ENCODE data around the gene VSTM2L. TPM values are rescaled to one million over a fixed set of nuclear protein-coding genes. Genes with fewer than 3 reads are reported as not detected.
A peak's percentile ranks its signal among the peaks of the same experiment; 100 is the strongest.

The VSTM2L gene
- total and polyA plus RNA-seq, 2 of the 13 experiments (the other 11 are each of a cell fraction or from before 2014, with no cell fraction given): not detected

GRCh38 chr20:37885593-37886503 is 17.1 kb upstream of the VSTM2L start (continued):
- no peak for TF ChIP-seq MAZ (IDR thresholded peaks at IDR 0.05; ENCODE audit: borderline replicate concordance, low read depth, low read length)
- TF ChIP-seq MAZ (CRISPR knock-in tag; IDR thresholded peaks at IDR 0.05; ENCODE audit: low read depth): no peak
- 0 out of 2 replicates have a peak, but pooled peaks have one; percentile 31 for TF ChIP-seq ZNF224 (CRISPR knock-in tag; IDR thresholded peaks at IDR 0.05)
- no peak for TF ChIP-seq EP300 (IDR thresholded peaks at IDR 0.05; ENCODE audit: low read depth in 2 of 2, low read length in 2 of 2)
- TF ChIP-seq EP300 (CRISPR knock-in tag; IDR thresholded peaks at IDR 0.05; ENCODE audit: borderline replicate concordance): no peak
- no peak for TF ChIP-seq NRL (CRISPR knock-in tag; IDR thresholded peaks at IDR 0.05; ENCODE audit: borderline replicate concordance)
- peak; percentile 11; the same call in 1 of the 2 replicates for TF ChIP-seq ZSCAN25 (CRISPR knock-in tag; IDR thresholded peaks at IDR 0.05)
- no peak for TF ChIP-seq ZNF563 (CRISPR knock-in tag; IDR thresholded peaks at IDR 0.05)
- TF ChIP-seq TAF15 (IDR thresholded peaks at IDR 0.05; ENCODE audit: low read depth, low read length, poor library complexity, severe bottlenecking): no peak
- TF ChIP-seq ZFP36 (IDR thresholded peaks at IDR 0.05; ENCODE audit: borderline replicate concordance, low read depth, low read length, partially characterized antibody): no peak
- peak; percentile 64; the same call in 1 of the 2 replicates for TF ChIP-seq ARID5B (CRISPR knock-in tag; IDR thresholded peaks at IDR 0.05)
- TF ChIP-seq MAX (IDR thresholded peaks at IDR 0.05): no peak
- TF ChIP-seq LBX2 (CRISPR knock-in tag; IDR thresholded peaks at IDR 0.05; ENCODE audit: borderline replicate concordance): 0 out of 2 replicates have a peak, but pooled peaks have one; percentile 33
- TF ChIP-seq MYNN (CRISPR knock-in tag; IDR thresholded peaks at IDR 0.05; ENCODE audit: low read depth): no peak
- TF ChIP-seq ZNF253 (CRISPR knock-in tag; IDR thresholded peaks at IDR 0.05; ENCODE audit: borderline replicate concordance): 0 out of 2 replicates have a peak, but pooled peaks have one; percentile 5
- TF ChIP-seq HNF1A (IDR thresholded peaks at IDR 0.05; ENCODE audit: low read depth): no peak
- TF ChIP-seq HNF1A (CRISPR knock-in tag; IDR thresholded peaks at IDR 0.05; ENCODE audit: borderline replicate concordance): no peak
- TF ChIP-seq TFAP4 (IDR thresholded peaks at IDR 0.05; ENCODE audit: borderline replicate concordance, low read depth): no peak

All from HepG2 (cell line).